T-helper 1 cell (primary cell): ENCODE data around the gene PDZK1IP1.
"Not testable (repeated sequence)": the region's sequence is repeated elsewhere in the genome, so short reads cannot be mapped to it uniquely, and the experiment has no call there.

Experiments used
- DNase-seq, 5 donors: peaks; one replicate each; pipeline ENCODE4 v3.0.0-alpha.2; 2012 to 2020

PDZK1IP1 gene

GRCh38 chr1:47180603-47181094 lies 9.2 kb downstream of the PDZK1IP1 start:
- DNase-seq = no peak

- DNase-seq = no peak
These were observed 9.8 kb downstream of the PDZK1IP1 start for GRCh38 chr1:47179988-47180563.

- peak; percentile 27 to 83 (median 42) for DNase-seq
These were observed 10.5 kb downstream of the PDZK1IP1 start for GRCh38 chr1:47179017-47179987.

- DNase-seq = no peak
These were observed 11.2 kb downstream of the PDZK1IP1 start for GRCh38 chr1:47178654-47179016.

- DNase-seq = no peak
These were observed 11.8 kb downstream of the PDZK1IP1 start for GRCh38 chr1:47178020-47178419.

GRCh38 chr1:47175227-47175934 lies 14.5 kb downstream of the PDZK1IP1 start:
- peak in 1 of 5 donors; percentile 22 for DNase-seq

- DNase-seq = no peak
These were observed 15.2 kb downstream of the PDZK1IP1 start for GRCh38 chr1:47174656-47175020.

GRCh38 chr1:47172782-47173181 lies 17.1 kb downstream of the PDZK1IP1 start:
- no peak for DNase-seq

- no peak for DNase-seq
These were observed 25.3 kb downstream of the PDZK1IP1 start for GRCh38 chr1:47164552-47164951.

GRCh38 chr1:47161298-47162040 lies 28.4 kb downstream of the PDZK1IP1 start:
- no peak for DNase-seq

GRCh38 chr1:47160716-47161115 lies 29.1 kb downstream of the PDZK1IP1 start:
- DNase-seq = no peak

GRCh38 chr1:47157957-47158356 lies 31.9 kb downstream of the PDZK1IP1 start:
- DNase-seq = not testable (repeated sequence)

- DNase-seq = not testable (repeated sequence)
These were observed 33.4 kb downstream of the PDZK1IP1 start for GRCh38 chr1:47156457-47156856.

GRCh38 chr1:47149162-47149561 lies 40.7 kb downstream of the PDZK1IP1 start:
- DNase-seq = not testable (repeated sequence)

GRCh38 chr1:47147047-47147785 lies 42.6 kb downstream of the PDZK1IP1 start:
- no peak for DNase-seq

GRCh38 chr1:47146495-47146894 lies 43.3 kb downstream of the PDZK1IP1 start:
- not testable (repeated sequence) for DNase-seq

- DNase-seq = not testable (repeated sequence)
These were observed 46.2 kb downstream of the PDZK1IP1 start for GRCh38 chr1:47143654-47144053.

- not testable (repeated sequence) for DNase-seq
These were observed 49.5 kb downstream of the PDZK1IP1 start for GRCh38 chr1:47140358-47140757.

- DNase-seq = no peak
These were observed 51.8 kb downstream of the PDZK1IP1 start for GRCh38 chr1:47137925-47138615.

- no peak for DNase-seq
These were observed 52.6 kb downstream of the PDZK1IP1 start, which contains the start of gene CYP4A22 for GRCh38 chr1:47137198-47137597. CYP4A22 (plus strand) TSS chr1:47137441; CDS start chr1:47137486, 45 bp downstream.
